Stimulated activated CD8-positive, alpha-beta memory T cell treated with anti-CD3 and anti-CD28 coated beads, Interleukin-15, amount 100 ng/mL, for 24 hours (primary cell): Measurements from ENCODE around the gene POLRMT.
"Not testable (repeated sequence)": the region's sequence is repeated elsewhere in the genome, so short reads cannot be mapped to it uniquely, and the experiment has no call there.

Experiments used
- DNase-seq: peaks from one replicate; pipeline ENCODE4 v3.0.0-alpha.2; 2020; ENCODE audit warnings: low read depth

POLRMT gene

GRCh38 chr19:633068-633785 lies at the start of gene POLRMT:
TSS of gene POLRMT (minus strand) at chr19:633537. CDS start at chr19:633512, 25 bp downstream.
- peak; percentile 91 for DNase-seq

GRCh38 chr19:682678-683320 lies 49.5 kb upstream of the POLRMT start:
- no peak for DNase-seq

GRCh38 chr19:681029-682019 lies 48.0 kb upstream of the POLRMT start:
- no peak for DNase-seq

GRCh38 chr19:680287-681028 lies 47.1 kb upstream of the POLRMT start:
- DNase-seq = peak; percentile 99

GRCh38 chr19:679418-680286 lies 46.3 kb upstream of the POLRMT start:
- DNase-seq = no peak

GRCh38 chr19:678791-679388 lies 45.6 kb upstream of the POLRMT start:
- DNase-seq = no peak

- DNase-seq = no peak
These were observed 44.5 kb upstream of the POLRMT start for GRCh38 chr19:677601-678436.

- DNase-seq = no peak
These were observed 43.9 kb upstream of the POLRMT start for GRCh38 chr19:677201-677600.

GRCh38 chr19:676339-677105 lies 43.2 kb upstream of the POLRMT start, which contains the start of gene FSTL3:
TSS of gene FSTL3 (plus strand) at chr19:676392. CDS start at chr19:676424, 32 bp downstream.
- no peak for DNase-seq

GRCh38 chr19:676007-676338 lies 42.6 kb upstream of the POLRMT start:
- DNase-seq = no peak

- DNase-seq = no peak
These were observed 41.2 kb upstream of the POLRMT start for GRCh38 chr19:674282-675151.

GRCh38 chr19:670609-671075 lies 37.3 kb upstream of the POLRMT start:
- no peak for DNase-seq

GRCh38 chr19:668675-669434 lies 35.5 kb upstream of the POLRMT start:
- DNase-seq = not testable (repeated sequence)

- DNase-seq = not testable (repeated sequence)
These were observed 33.7 kb upstream of the POLRMT start for GRCh38 chr19:666985-667573.

GRCh38 chr19:664913-665443 lies 31.6 kb upstream of the POLRMT start:
- DNase-seq = peak; percentile 59

GRCh38 chr19:663682-664117 lies 30.4 kb upstream of the POLRMT start:
- no peak for DNase-seq
